Panc1 (cell line): ENCODE data around the gene GPR65. TPM values are rescaled to one million over a fixed set of nuclear protein-coding genes. Genes with fewer than 3 reads are reported as not detected.

ENCODE experiments used
- ATAC-seq: fragments of 200-7000 bp; cut with Tn5 transposase; 2 replicates; pipeline ENCODE4 v1.9.1; 2020; ENCODE audit warnings: mild to moderate bottlenecking, moderate library complexity
- BruUV-seq: library from RNA; stranded (reverse); fragments of 400-500 nt; replicated peaks from 2 replicates; lab custom pipeline; 2021; lab: Mats Ljungman, UMichigan
- CTCF ChIA-PET: fragments of 300-600 bp; sonication (Branson Sonifier 250); formaldehyde crosslinking; loops from one replicate; lab custom pipeline; 2022; ENCODE audit warnings: antibody characterized with exemption; lab: Charles Lee
- POLR2A ChIA-PET: fragments of 300-600 bp; sonication (Branson Sonifier 250); formaldehyde crosslinking; loops from one replicate; lab custom pipeline; 2022; ENCODE audit warnings: antibody characterized with exemption; lab: Charles Lee
- DNase-seq: peaks from one replicate; pipeline ENCODE4 v3.0.0-alpha.2; 2010; ENCODE audit warnings: low read depth, low spot score
- H3K27ac ChIP-seq: 2 replicates; pipeline ENCODE4 v1.5.1; 2011; ENCODE audit warnings: mild to moderate bottlenecking, low read length, inconsistent platforms
- H3K27me3 ChIP-seq: fragments of 200-500 bp; sonication (Bioruptor generic); 2 replicates; pipeline ENCODE4 v1.6.0; 2014; ENCODE audit warnings: low read length, inconsistent platforms; ENCODE audit not compliant: control insufficient read depth, insufficient read depth
- H3K36me3 ChIP-seq: fragments of 200-500 bp; sonication (Bioruptor generic); 2 replicates; pipeline ENCODE4 v1.5.1; 2014; ENCODE audit warnings: inconsistent platforms, mild to moderate bottlenecking, low read length, moderate library complexity; ENCODE audit not compliant: control insufficient read depth, insufficient read depth
- H3K4me1 ChIP-seq: 2 replicates; pipeline ENCODE4 v1.5.1; 2011; ENCODE audit warnings: inconsistent platforms, mild to moderate bottlenecking, low read length, moderate library complexity; ENCODE audit not compliant: control insufficient read depth, insufficient read depth
- H3K4me3 ChIP-seq, 2 experiments: 2 replicates each; pipeline ENCODE4 v1.5.1; 2011 to 2012; ENCODE audit warnings: low read depth in 2 of 2, low read length in 2 of 2, mild to moderate bottlenecking in 2 of 2, inconsistent platforms in 1 of 2, moderate library complexity in 1 of 2
- H3K9me3 ChIP-seq: fragments of 200-500 bp; sonication (Bioruptor generic); 2 replicates; pipeline ENCODE4 v1.5.1; 2014; ENCODE audit warnings: low read depth, mild to moderate bottlenecking, inconsistent platforms, low read length, moderate library complexity; ENCODE audit not compliant: control insufficient read depth, insufficient read depth
- POLR2AphosphoS5 ChIP-seq: IDR thresholded peaks from 2 replicates; pipeline ENCODE4 v1.6.1; 2012; ENCODE audit warnings: mild to moderate bottlenecking, low read depth, low read length, moderate library complexity
- SIN3A ChIP-seq: IDR thresholded peaks from 2 replicates; pipeline ENCODE4 v1.6.1; 2012; ENCODE audit warnings: low read depth, mild to moderate bottlenecking, low read length, moderate library complexity, borderline replicate concordance; ENCODE audit not compliant: insufficient read depth
- TCF7L2 ChIP-seq: IDR thresholded peaks from 2 replicates; pipeline ENCODE4 v1.6.1; 2011; ENCODE audit warnings: mild to moderate bottlenecking, low read depth, low read length, inconsistent platforms
- in situ Hi-C: cut with HindIII; loops from 2 replicates; pipeline ENCODE4 v1.10.0; 2016; ENCODE audit warnings: low sequenced_read_pairs, low pct_unique_long_range_greater_than_20kb
- intact Hi-C: fragments of 100-400 bp; cut with micrococcal nuclease; formaldehyde crosslinking; loops from one replicate; pipeline ENCODE4 v1.10.0; 2022; ENCODE audit not compliant: unreplicated experiment
- total RNA-seq: library from RNA; stranded (reverse); gene quantifications from one replicate; pipeline ENCODE4 v1.2.1, GENCODE V29; 2021; ENCODE audit not compliant: unreplicated experiment
- TF ChIP-seq, protein P1 (sequence below): fragments of 450-650 bp; IDR thresholded peaks from 2 replicates; pipeline ENCODE4 v1.5.1; 2017; ENCODE audit warnings: mild to moderate bottlenecking
- TF ChIP-seq, protein P2 (sequence below), 2 experiments: IDR thresholded peaks; 2 replicates each; pipeline ENCODE4 v1.6.1; 2011 to 2012; ENCODE audit warnings: low read depth in 2 of 2, control low read depth in 1 of 2, low read length in 1 of 2, mild to moderate bottlenecking in 1 of 2, moderate library complexity in 1 of 2; ENCODE audit not compliant: insufficient read depth in 1 of 2

The GPR65 gene
- total RNA-seq, 1 experiment from 2014 or later, result not detected

DNA sequence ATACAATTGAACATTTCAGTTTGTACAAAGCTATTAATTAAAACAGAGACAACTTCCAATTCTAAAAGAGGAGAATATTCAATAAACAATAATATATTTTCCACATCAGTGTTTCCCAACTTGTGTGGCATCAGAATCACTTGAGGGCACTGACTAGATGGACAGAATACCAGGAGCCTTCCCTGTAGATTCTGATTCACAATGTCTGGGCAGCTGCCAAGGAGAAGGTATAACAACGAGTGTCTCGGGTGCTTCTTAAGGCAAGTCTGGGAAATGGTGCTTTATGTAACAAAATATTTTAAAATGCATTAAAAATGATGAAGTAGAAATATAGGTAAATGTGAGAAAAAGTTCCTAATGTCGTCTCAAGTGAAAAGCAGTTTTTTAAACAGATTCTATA lies 38.1 kb upstream of the GPR65 start:
- H3K27me3 ChIP-seq, result no peaks in the 10 kb centered on the region
- ChIA-PET CTCF (no interaction called here), POLR2A (no interaction called here)
- H3K27ac ChIP-seq, result no peak overlapping the region
- no peak for DNase-seq
- TF ChIP-seq POLR2AphosphoS5 (no peak), SIN3A (no peak), TCF7L2 (no peak)
- TF ChIP-seq, protein P1, sequence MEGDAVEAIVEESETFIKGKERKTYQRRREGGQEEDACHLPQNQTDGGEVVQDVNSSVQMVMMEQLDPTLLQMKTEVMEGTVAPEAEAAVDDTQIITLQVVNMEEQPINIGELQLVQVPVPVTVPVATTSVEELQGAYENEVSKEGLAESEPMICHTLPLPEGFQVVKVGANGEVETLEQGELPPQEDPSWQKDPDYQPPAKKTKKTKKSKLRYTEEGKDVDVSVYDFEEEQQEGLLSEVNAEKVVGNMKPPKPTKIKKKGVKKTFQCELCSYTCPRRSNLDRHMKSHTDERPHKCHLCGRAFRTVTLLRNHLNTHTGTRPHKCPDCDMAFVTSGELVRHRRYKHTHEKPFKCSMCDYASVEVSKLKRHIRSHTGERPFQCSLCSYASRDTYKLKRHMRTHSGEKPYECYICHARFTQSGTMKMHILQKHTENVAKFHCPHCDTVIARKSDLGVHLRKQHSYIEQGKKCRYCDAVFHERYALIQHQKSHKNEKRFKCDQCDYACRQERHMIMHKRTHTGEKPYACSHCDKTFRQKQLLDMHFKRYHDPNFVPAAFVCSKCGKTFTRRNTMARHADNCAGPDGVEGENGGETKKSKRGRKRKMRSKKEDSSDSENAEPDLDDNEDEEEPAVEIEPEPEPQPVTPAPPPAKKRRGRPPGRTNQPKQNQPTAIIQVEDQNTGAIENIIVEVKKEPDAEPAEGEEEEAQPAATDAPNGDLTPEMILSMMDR, result no peak
- TF ChIP-seq, protein P2, sequence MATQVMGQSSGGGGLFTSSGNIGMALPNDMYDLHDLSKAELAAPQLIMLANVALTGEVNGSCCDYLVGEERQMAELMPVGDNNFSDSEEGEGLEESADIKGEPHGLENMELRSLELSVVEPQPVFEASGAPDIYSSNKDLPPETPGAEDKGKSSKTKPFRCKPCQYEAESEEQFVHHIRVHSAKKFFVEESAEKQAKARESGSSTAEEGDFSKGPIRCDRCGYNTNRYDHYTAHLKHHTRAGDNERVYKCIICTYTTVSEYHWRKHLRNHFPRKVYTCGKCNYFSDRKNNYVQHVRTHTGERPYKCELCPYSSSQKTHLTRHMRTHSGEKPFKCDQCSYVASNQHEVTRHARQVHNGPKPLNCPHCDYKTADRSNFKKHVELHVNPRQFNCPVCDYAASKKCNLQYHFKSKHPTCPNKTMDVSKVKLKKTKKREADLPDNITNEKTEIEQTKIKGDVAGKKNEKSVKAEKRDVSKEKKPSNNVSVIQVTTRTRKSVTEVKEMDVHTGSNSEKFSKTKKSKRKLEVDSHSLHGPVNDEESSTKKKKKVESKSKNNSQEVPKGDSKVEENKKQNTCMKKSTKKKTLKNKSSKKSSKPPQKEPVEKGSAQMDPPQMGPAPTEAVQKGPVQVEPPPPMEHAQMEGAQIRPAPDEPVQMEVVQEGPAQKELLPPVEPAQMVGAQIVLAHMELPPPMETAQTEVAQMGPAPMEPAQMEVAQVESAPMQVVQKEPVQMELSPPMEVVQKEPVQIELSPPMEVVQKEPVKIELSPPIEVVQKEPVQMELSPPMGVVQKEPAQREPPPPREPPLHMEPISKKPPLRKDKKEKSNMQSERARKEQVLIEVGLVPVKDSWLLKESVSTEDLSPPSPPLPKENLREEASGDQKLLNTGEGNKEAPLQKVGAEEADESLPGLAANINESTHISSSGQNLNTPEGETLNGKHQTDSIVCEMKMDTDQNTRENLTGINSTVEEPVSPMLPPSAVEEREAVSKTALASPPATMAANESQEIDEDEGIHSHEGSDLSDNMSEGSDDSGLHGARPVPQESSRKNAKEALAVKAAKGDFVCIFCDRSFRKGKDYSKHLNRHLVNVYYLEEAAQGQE (IDR thresholded peaks at IDR 0.05; ENCODE audit: insufficient read depth in 1 of 2, low read depth in 2 of 2, low read length in 1 of 2), result no peak
- H3K36me3 ChIP-seq, result no peaks in the 10 kb centered on the region
- no TSS peak for BruUV-seq
- no peak for ATAC-seq
- intact Hi-C loops, result no loop called here
- in situ Hi-C loops, result no loop called here
- no peaks in the 10 kb centered on the region for H3K4me1 ChIP-seq
- H3K4me3 ChIP-seq, result no peak overlapping the region
- H3K9me3 ChIP-seq, result no peaks in the 10 kb centered on the region

DNA sequence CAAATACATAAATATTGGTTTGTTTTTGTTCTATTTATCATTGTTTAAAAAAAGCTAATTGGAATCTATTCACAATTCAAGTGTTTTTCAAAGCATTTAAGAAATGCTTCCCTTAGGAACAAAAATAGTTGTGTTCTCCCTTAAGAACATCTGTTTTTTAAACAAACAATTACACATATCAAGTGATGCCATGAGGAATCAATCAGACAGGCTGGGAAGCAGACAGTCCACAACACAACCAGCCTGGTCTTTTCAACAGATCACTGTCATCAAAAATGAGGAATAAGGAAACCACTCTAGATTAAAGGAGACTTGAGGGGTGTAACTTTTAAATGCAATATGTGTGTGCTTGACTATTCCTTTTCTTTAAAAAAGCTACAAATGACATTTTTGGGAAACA lies 37.4 kb upstream of the GPR65 start:
- DNase-seq, result no peak
- no TSS peak for BruUV-seq
- TF ChIP-seq POLR2AphosphoS5 (no peak), SIN3A (no peak), TCF7L2 (no peak)
- TF ChIP-seq, protein P1, result no peak
- TF ChIP-seq, protein P2 (IDR thresholded peaks at IDR 0.05; ENCODE audit: insufficient read depth in 1 of 2, low read depth in 2 of 2, low read length in 1 of 2), result no peak
- H3K4me1 ChIP-seq, result no peaks in the 10 kb centered on the region
- H3K36me3 ChIP-seq, result no peaks in the 10 kb centered on the region
- H3K9me3 ChIP-seq, result no peaks in the 10 kb centered on the region
- ATAC-seq, result no peak
- ChIA-PET POLR2A (no interaction called here), CTCF (no interaction called here)
- in situ Hi-C loops (no loop called here), intact Hi-C loops (no loop called here)
- H3K27me3 ChIP-seq, result no peaks in the 10 kb centered on the region
- no peak overlapping the region for H3K27ac ChIP-seq
- H3K4me3 ChIP-seq, result no peak overlapping the region
